HEK293T (cell line): ENCODE data around the gene HK2.

Source experiments
- CTCF ChIA-PET: fragments of 350-600 bp; formaldehyde crosslinking; extraction: SDS; loops from one replicate; lab custom pipeline; 2021; ENCODE audit warnings: antibody characterized with exemption, inconsistent platforms; lab: Yijun Ruan, JAX
- POLR2A ChIA-PET: fragments of 350-600 bp; formaldehyde crosslinking; extraction: SDS; loops from one replicate; lab custom pipeline; 2020; ENCODE audit warnings: antibody characterized with exemption, inconsistent platforms; lab: Yijun Ruan, JAX
- DNase-seq: peaks from one replicate; pipeline ENCODE4 v3.0.0; 2012; ENCODE audit warnings: mixed read lengths; ENCODE audit errors: extremely low spot score
- ARNT ChIP-seq: fragments of 450-650 bp; IDR thresholded peaks from 2 replicates; pipeline ENCODE4 v1.6.1; 2017; ENCODE audit warnings: mild to moderate bottlenecking
- BHLHE40 ChIP-seq: fragments of 450-650 bp; IDR thresholded peaks from 2 replicates; pipeline ENCODE4 v1.6.1; 2016; ENCODE audit warnings: mild to moderate bottlenecking, moderate library complexity, borderline replicate concordance
- CTBP1 ChIP-seq: fragments of 450-650 bp; IDR thresholded peaks from 2 replicates; pipeline ENCODE4 v1.6.1; 2016; ENCODE audit warnings: borderline replicate concordance
- ELF4 ChIP-seq: fragments of 450-650 bp; IDR thresholded peaks from 2 replicates; pipeline ENCODE4 v1.6.1; 2017; ENCODE audit warnings: antibody characterized with exemption
- FOXA1 ChIP-seq: fragments of 450-650 bp; IDR thresholded peaks from 2 replicates; pipeline ENCODE4 v1.6.1; 2016; ENCODE audit warnings: mild to moderate bottlenecking
- FOXK2 ChIP-seq: fragments of 450-650 bp; IDR thresholded peaks from 2 replicates; pipeline ENCODE4 v1.6.1; 2016; ENCODE audit warnings: mild to moderate bottlenecking
- FOXM1 ChIP-seq: fragments of 450-650 bp; IDR thresholded peaks from 2 replicates; pipeline ENCODE4 v1.6.1; 2017; ENCODE audit warnings: mild to moderate bottlenecking, borderline replicate concordance
- HDGF ChIP-seq: fragments of 450-650 bp; IDR thresholded peaks from 2 replicates; pipeline ENCODE4 v1.6.1; 2017; ENCODE audit warnings: antibody characterized with exemption, borderline replicate concordance
- L3MBTL2 ChIP-seq: fragments of 450-650 bp; conservative IDR thresholded peaks from 2 replicates; pipeline ENCODE4 v1.6.1; 2016; ENCODE audit warnings: mild to moderate bottlenecking
- LEF1 ChIP-seq: fragments of 450-650 bp; IDR thresholded peaks from 2 replicates; pipeline ENCODE4 v1.6.1; 2017; ENCODE audit warnings: mild to moderate bottlenecking, borderline replicate concordance
- NFRKB ChIP-seq: fragments of 450-650 bp; IDR thresholded peaks from 2 replicates; pipeline ENCODE4 v1.6.1; 2016; ENCODE audit warnings: mild to moderate bottlenecking, moderate library complexity
- PKNOX1 ChIP-seq: fragments of 450-650 bp; IDR thresholded peaks from 2 replicates; pipeline ENCODE4 v1.6.1; 2016
- SP1 ChIP-seq: fragments of 450-650 bp; IDR thresholded peaks from 2 replicates; pipeline ENCODE4 v1.6.1; 2017
- SUZ12 ChIP-seq: fragments of 450-650 bp; IDR thresholded peaks from 2 replicates; pipeline ENCODE4 v1.6.1; 2016; ENCODE audit warnings: mild to moderate bottlenecking
- TARDBP ChIP-seq: fragments of 450-650 bp; IDR thresholded peaks from 2 replicates; pipeline ENCODE4 v1.6.1; 2016
- ZNF384 ChIP-seq: fragments of 450-650 bp; IDR thresholded peaks from 2 replicates; pipeline ENCODE4 v1.6.1; 2016

The HK2 gene

GRCh38 chr2:74821177-74822126, 12.5 kb upstream of the HK2 start:
- CTCF ChIA-PET, result no interaction called here
- POLR2A ChIA-PET, result no interaction called here
- no peak for DNase-seq
- no peak for TF ChIP-seq HDGF
- no peak for TF ChIP-seq L3MBTL2
- TF ChIP-seq NFRKB, result no peak
- TF ChIP-seq TARDBP, result no peak
- no peak for TF ChIP-seq FOXM1
- no peak for TF ChIP-seq CTBP1
- TF ChIP-seq FOXK2, result no peak
- TF ChIP-seq ARNT, result no peak
- no peak for TF ChIP-seq PKNOX1
- no peak for TF ChIP-seq SP1
- no peak for TF ChIP-seq BHLHE40
- no peak for TF ChIP-seq FOXA1
- TF ChIP-seq LEF1, result no peak

- TF ChIP-seq PKNOX1 (no peak), SP1 (no peak), FOXM1 (no peak), FOXK2 (no peak), ELF4 (no peak), ARNT (no peak), HDGF (no peak), CTBP1 (no peak), TARDBP (no peak), ZNF384 (no peak), BHLHE40 (no peak), SUZ12 (no peak), FOXA1 (no peak), NFRKB (no peak), L3MBTL2 (no peak), LEF1 (no peak)
- ChIA-PET CTCF (no interaction called here), POLR2A (interaction anchor here (1.3 kb wide), 1 partner anchor 12 kb away, joined by 3 read pairs; no protein-coding TSS in a partner anchor)
- no peak for DNase-seq
Measured at GRCh38 chr2:74822771-74823566, 11.0 kb upstream of the HK2 start.

- ChIA-PET POLR2A (interaction anchor here (1.6 kb wide), 1 partner anchor 11 kb away, joined by 3 read pairs; no protein-coding TSS in a partner anchor), CTCF (no interaction called here)
- no peak for DNase-seq
- no peak for TF ChIP-seq PKNOX1
- no peak for TF ChIP-seq HDGF
- no peak for TF ChIP-seq FOXM1
- TF ChIP-seq BHLHE40, result no peak
- no peak for TF ChIP-seq FOXA1
- no peak for TF ChIP-seq TARDBP
- TF ChIP-seq ARNT, result no peak
- TF ChIP-seq ELF4, result no peak
- TF ChIP-seq LEF1, result no peak
- TF ChIP-seq SP1, result no peak
- no peak for TF ChIP-seq SUZ12
Measured at GRCh38 chr2:74824679-74825078, 9.2 kb upstream of the HK2 start.

GRCh38 chr2:74828543-74828942, 5.4 kb upstream of the HK2 start:
- CTCF ChIA-PET, result no interaction called here

More at GRCh38 chr2:74828543-74828942, 5.4 kb upstream of the HK2 start:
- POLR2A ChIA-PET, result no interaction called here
- no peak for DNase-seq
- TF ChIP-seq BHLHE40 (no peak), ZNF384 (no peak), CTBP1 (no peak), HDGF (no peak), TARDBP (no peak), SP1 (no peak), NFRKB (no peak), FOXA1 (no peak), L3MBTL2 (no peak), SUZ12 (no peak), ELF4 (no peak), FOXM1 (no peak), ARNT (no peak), LEF1 (no peak), PKNOX1 (no peak), FOXK2 (no peak)
